ENCODE measurements around the gene PHF21B.
A peak's percentile ranks its signal among the peaks of the same experiment; 100 is the strongest.

The PHF21B gene

DNA sequence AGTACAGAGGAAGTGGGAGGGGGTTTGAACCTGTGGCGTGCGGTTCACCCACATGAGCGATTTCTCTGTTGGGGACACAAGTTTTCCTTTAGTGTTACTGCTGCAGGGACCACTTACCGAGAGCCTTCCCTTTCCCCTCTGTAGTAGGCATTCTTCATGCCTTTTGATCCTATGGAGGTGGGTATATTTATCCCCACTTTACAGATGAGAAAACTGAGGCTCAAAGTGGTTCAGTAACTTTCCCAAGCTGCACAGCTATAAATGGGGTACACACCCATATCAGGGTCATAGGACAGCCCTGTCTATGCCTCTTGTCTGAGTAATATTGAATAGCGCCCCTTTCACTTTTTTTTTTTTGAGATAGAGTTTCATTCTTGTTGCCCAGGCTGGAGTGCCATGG, 3.3 kb upstream of the PHF21B start:
- DNase-seq (ENCODE audit: low spot score): no peak

DNA sequence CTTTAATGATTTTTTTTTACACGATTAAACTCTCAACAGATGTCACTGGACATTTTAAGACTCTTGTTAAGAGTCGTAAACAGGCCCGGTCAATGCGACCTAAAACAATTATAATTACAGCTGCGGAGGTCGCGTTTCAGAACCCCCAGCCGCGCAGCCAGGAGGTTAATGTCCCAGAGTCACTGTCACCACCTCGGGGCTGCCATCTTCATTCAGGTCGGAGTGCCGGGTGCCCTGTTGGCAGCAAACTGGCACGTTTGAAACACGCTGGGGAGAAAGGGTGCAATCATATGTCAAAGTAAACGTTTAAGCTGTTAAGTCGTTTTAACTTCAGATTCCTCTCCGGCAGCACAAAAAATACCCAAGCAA, 711 bp upstream of the PHF21B start:
- no peak for DNase-seq (ENCODE audit: low spot score)

DNA sequence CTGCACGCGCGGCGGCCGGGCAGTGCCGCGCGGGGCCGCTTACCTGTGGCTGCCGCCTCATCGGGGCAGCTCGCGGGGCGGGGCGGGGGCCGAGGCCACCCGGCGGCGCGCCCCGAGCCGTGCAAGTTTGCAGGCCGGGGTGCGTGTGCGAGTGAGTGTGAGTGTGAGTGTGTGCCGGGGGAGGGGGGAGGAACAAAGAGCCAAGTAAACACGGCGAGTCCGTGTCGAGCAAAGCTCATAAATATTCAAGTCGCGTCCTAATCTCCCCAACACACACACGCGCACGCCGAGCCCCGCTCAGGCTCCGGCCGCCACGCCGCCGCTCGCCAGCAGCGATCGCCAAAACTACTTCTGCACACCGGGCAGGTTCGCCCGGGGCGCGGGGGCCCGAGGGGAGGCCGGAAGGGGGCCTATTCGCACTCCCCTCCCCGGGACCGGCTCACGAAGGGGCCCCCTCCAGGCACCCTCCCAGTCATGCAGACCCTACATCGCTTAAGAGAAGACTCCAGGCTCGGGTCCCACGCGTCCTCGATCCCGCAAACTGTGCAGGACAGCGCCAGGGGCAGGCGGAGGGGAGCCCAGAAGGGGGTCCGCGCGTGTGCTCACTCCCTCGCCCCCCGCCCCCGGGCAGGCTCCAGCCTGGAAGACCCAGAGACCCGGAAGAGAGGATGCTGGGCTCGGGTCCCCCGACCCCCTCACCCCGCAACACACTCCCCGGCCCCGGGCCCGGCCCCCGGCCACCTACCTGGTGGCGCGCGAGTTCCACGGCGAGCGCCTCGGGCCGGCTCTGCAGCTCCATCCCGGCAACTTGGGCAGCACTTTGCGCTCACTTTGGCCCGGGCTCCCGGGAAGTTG, 827 bp downstream of the PHF21B start:
- no peak for DNase-seq (ENCODE audit: low spot score)

DNA sequence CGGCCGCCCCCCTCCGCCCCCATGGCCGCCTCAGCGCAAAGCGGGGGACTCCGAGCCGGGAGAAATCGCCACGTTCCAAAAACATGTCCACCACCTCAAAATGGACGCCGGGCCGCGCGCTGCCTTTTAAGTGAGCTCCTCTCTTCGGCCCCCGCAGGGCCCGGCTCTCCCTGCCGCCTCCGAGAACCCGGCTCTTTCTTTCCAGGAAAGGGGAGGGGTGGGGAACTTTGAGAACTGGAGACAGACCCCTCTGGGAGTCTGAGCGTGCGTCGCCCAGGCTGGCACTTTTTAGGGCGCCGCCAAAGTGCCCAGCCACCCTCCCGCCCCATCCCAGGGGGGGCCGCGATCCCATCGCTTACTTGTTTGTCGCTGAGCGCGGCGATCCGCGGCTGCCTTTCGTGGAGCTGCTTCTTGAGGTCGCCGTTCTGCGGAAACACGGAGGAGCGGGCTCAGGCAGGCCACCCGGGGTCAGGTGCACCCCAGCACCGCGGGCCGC, 1.6 kb downstream of the PHF21B start:
- DNase-seq (ENCODE audit: low spot score): peak; percentile 24

DNA sequence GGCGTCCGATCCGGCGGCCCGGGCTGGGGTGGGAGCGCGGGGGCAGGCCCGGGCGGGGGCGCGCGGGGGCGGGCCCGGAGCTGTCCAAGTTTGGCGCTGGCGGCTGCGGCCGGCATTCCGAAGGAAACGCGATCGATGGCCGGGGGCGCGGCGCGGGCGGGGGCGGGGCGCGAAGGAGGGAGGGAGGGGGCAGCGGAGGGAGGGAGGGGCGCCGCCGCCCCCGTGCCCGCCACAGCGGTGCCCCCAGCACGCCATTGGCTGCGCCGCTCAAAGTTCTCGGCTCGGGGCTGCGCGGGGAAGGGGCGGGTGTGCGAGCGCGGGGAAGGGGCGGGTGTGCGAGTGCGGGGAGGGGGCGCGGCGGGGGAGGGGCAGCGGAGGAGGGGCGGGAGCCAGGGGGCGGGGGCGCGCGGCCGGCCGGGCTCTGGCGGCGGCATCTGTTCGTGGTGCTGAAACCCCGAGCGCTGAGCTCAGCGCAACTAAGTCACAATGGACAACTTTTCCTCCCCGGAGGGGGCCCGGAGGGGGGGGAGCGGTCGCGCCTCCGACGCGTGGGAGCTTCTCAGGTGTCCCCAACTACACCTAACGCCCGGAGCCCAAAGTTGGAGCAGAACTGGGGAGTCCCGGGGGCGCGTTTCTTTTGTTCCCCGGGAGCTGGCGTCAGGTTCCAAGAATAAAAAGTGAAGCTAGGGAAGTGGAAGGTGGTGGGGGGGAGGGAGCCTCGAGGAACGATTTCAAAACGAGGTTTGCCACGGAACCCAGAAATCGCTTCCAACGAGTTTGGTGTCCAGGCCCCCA, 2.2 kb downstream of the PHF21B start:
- DNase-seq (ENCODE audit: low spot score): peak; percentile 37

DNA sequence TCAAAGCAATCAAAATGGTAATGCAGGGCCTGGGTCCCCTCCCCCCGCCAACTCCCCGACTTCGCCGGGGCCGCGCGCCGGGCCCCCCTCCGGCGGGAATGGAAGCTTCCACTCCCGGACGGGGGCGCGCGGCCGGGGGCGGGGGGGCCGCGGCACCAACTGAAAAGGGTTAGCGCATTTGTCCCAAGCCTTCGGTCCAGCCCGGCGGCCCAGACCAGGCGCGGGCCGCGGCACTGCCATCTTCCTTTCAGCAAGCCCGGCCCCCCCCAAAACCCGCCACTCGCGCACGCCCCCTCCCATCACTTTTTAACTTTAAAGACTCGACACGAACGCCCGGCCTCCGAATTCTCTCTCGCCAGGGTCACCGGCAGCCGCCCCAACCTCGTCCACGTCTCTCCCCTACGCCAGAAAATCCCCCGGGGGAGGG, 2.8 kb downstream of the PHF21B start:
- peak; percentile 28 for DNase-seq (ENCODE audit: low spot score)

DNA sequence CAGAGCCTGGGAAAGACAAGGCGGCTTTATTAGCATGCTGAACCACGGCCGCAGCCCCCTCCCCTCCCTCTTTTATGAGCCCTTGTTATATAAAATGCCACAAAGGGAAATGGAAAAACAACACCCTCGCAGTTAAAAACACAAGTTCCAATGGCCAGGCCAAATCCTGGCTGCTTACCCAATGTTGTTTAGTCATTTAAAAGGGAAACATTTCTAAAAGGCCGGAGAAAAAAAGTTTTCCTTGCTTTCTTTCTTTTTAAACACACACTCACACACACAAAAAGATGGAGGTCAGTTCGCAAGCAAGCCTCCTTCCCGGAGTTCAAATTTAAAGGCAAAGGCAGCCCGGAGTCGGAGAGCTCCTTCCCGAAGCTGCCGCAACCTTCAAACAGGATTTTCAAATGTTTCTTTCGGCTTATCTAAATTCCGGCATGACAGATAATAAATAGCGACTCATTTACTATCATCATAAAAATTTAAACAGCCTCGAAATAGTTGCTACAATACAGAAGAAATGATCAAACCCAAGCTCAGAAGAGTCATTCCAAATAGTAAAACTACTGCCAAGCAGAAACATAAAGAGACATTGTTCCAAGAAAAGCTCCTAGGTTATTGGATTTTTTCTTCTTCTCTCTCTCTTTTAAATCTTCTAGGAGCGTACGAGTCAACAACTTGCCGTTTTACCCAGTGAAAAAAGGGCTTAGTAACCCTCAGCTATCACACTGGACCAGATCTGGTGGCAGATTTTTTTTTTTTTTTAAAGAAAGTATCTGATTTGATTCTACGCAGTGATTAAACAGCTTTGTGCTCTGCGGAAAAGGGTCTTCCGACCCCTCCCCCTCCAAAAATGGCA, 3.5 kb downstream of the PHF21B start:
- DNase-seq (ENCODE audit: low spot score): peak; percentile 17

DNA sequence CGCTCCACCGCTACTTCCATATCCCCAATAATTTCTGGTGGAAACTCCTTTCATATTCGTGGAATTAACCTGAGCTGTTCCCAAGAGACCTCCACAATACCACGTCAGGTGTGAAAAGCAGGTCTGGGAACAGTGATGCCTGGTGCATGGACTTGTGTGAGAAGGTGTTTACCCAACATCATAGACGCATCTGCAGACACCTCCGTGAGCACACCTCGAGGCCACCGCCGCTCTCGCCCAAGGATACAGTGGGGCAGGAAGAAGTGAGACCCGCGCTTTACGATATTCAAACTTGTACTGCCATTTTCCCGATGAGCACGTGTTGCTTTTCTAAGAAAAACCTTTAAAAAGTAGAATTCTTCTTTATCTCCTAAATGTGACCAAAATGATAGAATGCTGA, 8.2 kb downstream of the PHF21B start:
- no peak for DNase-seq (ENCODE audit: low spot score)

DNA sequence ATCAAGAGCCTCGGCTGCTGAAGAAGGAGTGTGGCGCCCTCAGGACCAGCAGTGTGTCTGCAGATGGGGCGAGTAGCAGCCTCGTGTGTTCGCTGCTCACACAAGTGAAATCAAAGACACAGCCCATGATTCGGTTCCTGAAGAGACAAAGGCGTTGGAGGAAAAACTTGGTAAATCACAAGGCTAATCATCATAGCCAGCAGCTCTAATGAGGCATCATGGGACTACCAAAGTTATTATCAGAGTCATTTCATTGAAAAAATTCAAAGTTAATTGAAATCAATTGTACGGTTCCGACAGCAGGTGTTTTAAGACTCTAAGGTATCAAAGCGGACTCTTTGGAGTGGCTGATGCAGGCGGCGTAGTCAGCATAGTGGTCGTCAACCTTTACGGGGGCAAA, 9.5 kb downstream of the PHF21B start:
- no peak for DNase-seq (ENCODE audit: low spot score)

DNA sequence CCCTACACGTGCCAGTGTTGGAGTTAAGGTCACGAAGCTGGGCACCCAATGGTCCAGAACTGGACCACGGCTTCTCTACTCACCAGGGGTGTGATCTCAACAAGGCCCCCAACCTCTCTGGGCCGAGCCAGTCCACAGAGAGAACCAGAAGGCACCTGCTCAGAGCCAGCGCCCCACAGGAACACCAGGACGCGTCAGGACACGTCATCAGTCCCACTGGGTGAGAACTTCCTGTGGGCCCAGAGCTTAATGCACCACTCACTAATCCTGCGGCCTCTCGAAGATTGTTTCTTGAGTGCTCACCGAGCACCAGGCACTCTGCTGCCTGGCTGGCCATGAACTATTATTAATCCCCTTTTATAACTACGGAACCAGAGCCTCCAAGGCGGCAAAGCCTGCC, 10.1 kb downstream of the PHF21B start:
- no peak for DNase-seq (ENCODE audit: low spot score)

DNA sequence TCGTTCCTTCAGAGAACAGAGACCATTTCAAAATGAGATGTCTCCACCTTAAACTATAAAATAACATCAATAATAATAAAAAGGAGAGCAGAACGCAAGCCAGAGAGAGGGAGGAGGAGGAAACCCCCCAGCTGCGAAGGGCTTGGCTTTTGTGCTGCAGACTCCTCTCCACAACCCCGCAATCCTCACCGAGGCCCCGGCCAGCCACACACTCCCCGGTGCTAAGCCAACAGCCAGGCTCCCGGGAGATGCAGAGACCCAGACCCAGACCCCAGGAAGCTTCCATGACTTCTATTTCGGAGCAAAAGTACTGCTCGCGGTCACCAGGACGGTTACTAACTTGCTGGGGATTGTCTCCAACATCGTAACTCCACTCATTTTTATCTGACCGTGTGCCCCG, 10.6 kb downstream of the PHF21B start:
- DNase-seq (ENCODE audit: low spot score): no peak

DNA sequence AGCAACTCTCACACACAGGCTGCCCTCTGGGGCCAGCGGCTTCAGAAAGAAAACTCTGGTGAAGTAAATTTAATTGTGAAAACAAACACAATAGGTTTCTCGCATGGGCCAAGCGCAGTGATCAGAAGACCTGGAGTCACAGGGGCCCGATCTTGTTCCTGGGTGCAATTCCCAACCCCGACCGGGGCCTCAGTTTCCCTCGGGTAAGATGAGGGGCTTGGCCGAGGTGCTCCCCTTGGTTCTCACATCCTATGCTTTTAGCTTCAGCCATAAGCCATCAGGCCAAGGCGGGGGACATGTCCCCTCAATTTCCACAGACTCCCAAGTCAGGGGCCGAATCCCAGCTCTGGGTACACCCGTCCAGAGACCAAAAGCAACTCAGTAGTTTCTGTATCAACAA, 11.5 kb downstream of the PHF21B start:
- no peak for DNase-seq (ENCODE audit: low spot score)

DNA sequence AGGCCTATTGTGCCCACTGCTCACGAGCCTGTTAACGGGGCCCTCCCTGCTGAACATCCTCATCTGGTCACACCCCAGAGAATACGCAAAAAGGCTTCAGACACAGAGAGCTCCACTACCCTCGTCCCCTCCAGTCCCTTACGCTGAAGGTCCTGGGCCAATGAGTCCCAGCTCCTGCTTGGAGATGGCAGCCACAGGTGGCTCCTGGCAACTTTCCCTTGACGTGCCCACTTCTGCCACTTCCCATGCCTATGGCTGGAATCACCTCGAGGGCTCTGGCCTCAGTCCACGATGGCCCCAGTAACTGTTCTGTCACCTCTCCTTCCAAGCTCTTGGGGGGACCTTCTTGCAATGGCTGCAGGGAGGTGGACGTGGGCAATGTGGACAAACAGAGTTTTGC, 12.7 kb downstream of the PHF21B start:
- DNase-seq (ENCODE audit: low spot score): no peak

DNA sequence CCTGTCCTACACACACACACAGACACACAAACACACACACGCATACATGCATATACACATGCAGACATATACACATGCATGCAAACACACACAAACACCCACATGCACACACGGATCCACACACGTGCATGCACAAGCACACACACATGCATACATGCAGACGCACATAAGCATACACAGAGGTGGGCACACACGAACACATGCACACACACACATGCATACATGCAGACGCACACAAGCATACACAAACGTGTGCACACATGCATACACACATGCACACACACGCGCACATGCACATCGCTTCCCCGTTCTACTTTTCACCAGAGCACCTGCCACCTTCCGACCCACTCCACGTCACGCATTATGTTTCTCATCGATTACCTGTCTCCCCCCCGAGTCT, 13.2 kb downstream of the PHF21B start:
- DNase-seq (ENCODE audit: low spot score): no peak

DNA sequence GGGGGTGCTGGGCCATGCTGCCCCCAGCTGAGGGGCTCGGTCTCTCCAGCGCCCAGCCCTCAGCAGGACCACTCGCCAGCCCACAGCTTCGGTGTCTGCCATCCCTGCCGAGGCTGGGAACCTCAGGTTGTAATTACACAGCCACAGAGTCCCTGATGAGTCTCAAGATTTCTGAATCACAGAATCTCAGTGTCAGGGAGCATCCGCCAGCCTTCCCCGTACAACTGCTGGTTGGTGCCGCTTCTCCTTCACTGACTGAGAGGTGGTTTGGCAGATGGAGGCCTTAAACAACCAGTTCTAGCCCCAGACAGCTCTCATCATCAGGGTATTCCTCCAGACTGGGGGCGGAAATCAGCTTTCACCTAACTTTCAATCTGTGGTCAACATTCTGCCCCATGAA, 13.7 kb downstream of the PHF21B start:
- DNase-seq (ENCODE audit: low spot score): no peak

DNA sequence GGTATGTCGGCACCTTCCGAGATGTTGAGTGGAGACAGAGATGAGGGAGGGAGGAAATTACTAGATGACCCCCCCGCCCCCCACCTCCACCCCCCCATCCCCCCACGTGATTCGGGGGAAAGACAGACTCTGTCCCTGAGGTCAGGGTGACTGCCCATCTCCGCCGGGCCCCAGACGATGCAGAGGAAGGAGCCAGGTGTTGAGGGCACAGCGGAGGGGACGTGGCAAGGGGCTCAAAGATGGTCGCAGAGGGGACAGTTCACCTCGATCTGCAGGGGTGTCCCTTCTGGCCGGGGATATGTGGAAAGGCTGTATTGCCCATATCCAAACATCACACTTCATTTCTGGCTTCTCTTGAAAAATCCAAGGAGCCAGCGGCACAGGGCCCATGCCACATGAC, 14.1 kb downstream of the PHF21B start:
- DNase-seq (ENCODE audit: low spot score): no peak

DNA sequence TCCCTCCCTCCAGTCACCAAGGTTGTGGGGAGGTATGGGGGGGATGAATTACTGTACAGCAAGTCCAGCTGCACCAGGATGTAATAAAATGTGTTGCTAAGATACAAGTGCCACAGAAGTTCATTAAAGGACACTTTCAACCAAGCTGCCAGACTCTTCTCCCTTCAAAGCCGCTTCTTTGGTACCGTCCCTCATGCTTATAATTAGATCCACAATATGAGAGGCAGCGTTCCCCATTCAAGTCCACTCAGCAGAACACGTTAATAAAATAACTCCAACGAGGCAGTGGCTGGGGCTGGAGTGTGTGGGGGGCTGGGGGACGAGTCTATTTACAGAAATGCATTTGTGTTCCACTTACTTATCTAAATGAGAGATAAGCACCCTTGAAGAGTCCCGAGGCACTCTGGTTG, 14.7 kb downstream of the PHF21B start:
- no peak for DNase-seq (ENCODE audit: low spot score)

DNA sequence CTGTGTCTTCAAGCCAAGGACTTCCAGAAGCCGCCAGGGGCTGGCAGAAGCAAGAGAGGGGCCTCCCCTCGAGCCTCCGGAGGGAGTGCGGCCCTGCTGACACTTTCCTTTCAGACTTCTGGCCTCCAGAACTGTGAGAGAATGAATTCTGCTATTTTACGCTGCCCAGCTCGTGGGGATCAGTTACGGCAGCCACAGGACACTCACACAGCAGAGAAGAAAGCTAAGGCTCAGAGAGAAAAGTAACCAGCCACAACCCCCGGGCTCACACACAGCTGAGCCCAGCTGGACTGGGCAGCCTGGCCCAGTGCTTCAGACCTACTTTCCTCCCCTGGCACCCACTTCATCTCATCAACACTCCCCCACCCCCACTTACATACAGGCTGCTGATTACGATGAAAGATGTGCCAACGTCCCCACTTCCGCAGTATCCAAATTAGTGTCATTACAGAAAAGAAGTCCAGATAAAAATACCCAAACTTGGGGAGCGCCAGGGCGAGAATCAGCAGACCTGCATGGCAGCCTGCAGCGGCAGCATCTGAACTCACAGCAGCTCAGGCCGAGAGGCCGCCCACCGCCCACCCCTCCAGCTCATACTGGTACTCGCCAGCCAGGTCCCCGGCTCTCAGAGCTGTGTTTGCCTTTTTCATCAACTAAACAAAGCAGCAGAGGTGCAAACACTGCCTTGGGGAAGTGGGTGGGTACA, 15.3 kb downstream of the PHF21B start:
- no peak for DNase-seq (ENCODE audit: low spot score)

DNA sequence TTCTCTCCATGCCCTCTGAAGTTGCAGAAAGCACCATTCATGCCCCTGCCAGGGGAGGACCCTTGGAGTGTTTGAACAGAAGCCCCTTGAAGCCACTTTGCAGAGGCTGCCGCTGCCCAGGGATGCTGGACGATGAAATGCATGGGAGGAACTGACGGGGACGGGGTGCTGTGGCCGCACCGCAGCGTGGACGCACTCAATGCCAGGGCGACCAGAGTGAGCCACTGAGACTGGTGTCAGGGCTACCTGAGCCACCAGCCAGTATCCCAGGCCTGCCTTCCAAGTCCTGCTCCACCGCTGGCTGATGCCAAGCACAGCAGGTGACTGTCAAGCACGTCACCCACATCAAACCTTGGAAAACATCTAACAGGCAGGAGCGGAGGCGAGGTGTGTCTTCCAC, 17.6 kb downstream of the PHF21B start:
- no peak for DNase-seq (ENCODE audit: low spot score)

DNA sequence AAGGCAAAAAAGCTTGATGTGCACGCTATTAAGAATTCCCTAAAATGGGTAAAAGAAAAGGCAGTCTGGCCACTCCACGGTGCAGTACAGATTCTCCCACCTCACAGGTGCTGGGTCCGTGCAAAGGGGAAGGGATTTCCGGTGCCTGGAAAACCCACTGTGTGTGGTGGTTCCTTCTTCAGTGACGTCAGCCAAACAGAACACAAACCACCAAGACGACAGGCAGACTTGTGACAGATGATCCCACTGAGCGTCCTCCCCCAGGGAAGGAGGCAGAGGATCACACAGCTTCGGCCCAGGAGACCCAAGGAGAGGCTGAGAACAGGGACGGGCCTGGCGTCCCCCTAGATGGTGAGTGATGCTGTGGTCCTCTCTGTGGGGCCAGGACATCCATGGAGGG, 18.6 kb downstream of the PHF21B start:
- DNase-seq (ENCODE audit: low spot score): no peak

DNA sequence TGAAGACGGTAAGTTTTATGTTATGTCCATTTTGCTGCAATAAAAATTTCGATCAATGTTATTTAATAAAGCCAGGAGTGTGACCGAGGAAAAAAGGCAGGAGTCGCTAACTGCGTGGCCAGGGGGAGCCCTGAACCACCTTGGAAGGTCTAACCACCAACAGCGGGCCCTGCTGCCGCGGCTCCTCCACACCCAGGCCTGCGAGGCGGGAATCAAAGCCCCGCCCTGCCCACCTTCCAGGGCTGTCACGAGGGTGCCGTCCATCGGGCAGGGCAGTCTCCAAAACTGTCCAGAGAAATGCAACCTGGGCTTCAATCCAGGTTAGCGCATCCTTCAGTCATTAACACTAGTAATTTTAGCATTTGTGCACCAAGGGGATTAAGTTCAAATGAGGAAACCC, 19.0 kb downstream of the PHF21B start:
- no peak for DNase-seq (ENCODE audit: low spot score)

DNA sequence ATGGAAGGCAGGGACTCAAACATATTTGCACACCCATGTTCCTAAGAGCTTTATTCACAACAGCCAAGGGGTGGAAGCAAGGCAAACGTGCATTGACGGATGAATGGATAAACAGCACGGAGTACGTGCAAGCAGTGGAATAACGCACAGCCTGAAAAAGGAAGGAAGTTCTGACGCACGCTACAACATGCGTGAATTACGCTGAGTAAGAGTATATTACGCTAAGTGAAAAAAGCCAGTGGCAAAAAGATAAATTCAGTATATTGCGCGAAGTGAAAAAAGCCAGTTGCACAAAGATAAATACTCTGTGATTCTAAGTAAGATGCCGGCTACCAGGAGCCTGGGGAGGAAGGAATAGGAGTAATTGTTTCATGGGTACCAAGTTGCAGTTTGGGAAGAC, 19.5 kb downstream of the PHF21B start:
- no peak for DNase-seq (ENCODE audit: low spot score)
